WTC11 (cell line): Measurements from ENCODE around the gene MAN2B1. TPM values are rescaled to one million over a fixed set of nuclear protein-coding genes. Genes with fewer than 3 reads are reported as not detected.

ENCODE experiments used
- ATAC-seq: fragments of 200-7000 bp; cut with Tn5 transposase; 2 replicates; pipeline ENCODE4 v1.10.0; 2021; ENCODE audit warnings: mild to moderate bottlenecking, moderate library complexity
- CTCF ChIA-PET: fragments of 300-600 bp; sonication (Branson Sonifier 250); formaldehyde crosslinking; loops from one replicate; lab custom pipeline; 2021; ENCODE audit warnings: antibody characterized with exemption; lab: Charles Lee
- POLR2A ChIA-PET: fragments of 350-600 bp; sonication (Branson Sonifier 250); formaldehyde crosslinking; loops from one replicate; lab custom pipeline; 2021; ENCODE audit warnings: antibody characterized with exemption; lab: Charles Lee
- DNase-seq: peaks from one replicate; pipeline ENCODE4 v3.0.0; 2021; ENCODE audit warnings: low spot score
- H3K27ac Mint-ChIP-seq: 2 replicates; pipeline ENCODE4 v1.8.0; 2021; ENCODE audit warnings: mixed read lengths
- H3K27me3 Mint-ChIP-seq: 2 replicates; pipeline ENCODE4 v1.8.0; 2021; ENCODE audit warnings: low read depth, mild to moderate bottlenecking, moderate library complexity, mixed read lengths
- H3K36me3 Mint-ChIP-seq: 2 replicates; pipeline ENCODE4 v1.8.0; 2021; ENCODE audit warnings: mixed read lengths
- H3K4me1 Mint-ChIP-seq: 2 replicates; pipeline ENCODE4 v1.8.0; 2022; ENCODE audit warnings: mixed read lengths
- H3K4me3 Mint-ChIP-seq: 2 replicates; pipeline ENCODE4 v1.8.0; 2021; ENCODE audit warnings: mild to moderate bottlenecking, moderate library complexity, mixed read lengths
- H3K9me3 Mint-ChIP-seq: 2 replicates; pipeline ENCODE4 v1.8.0; 2021; ENCODE audit warnings: mixed read lengths
- ATF1 ChIP-seq: sonication (generic); formaldehyde crosslinking; IDR thresholded peaks from 2 replicates; pipeline ENCODE4 v1.8.1; 2023; ENCODE audit warnings: mild to moderate bottlenecking, moderate library complexity, missing genetic modification reagents
- ATF6 ChIP-seq: sonication (generic); formaldehyde crosslinking; IDR thresholded peaks from 2 replicates; pipeline ENCODE4 v1.8.1; 2023; ENCODE audit warnings: mild to moderate bottlenecking, missing genetic modification reagents
- CBFB ChIP-seq: sonication (generic); formaldehyde crosslinking; IDR thresholded peaks from 2 replicates; pipeline ENCODE4 v1.8.1; 2022; ENCODE audit warnings: mild to moderate bottlenecking, low read depth, missing genetic modification reagents
- CREB1 ChIP-seq: sonication (generic); formaldehyde crosslinking; IDR thresholded peaks from 2 replicates; pipeline ENCODE4 v1.8.0; 2023; ENCODE audit warnings: mild to moderate bottlenecking, missing genetic modification reagents
- E2F4 ChIP-seq: sonication (generic); formaldehyde crosslinking; IDR thresholded peaks from 2 replicates; pipeline ENCODE4 v1.8.1; 2022; ENCODE audit warnings: low read depth, mild to moderate bottlenecking, moderate library complexity, missing genetic modification reagents, borderline replicate concordance
- ELF4 ChIP-seq: sonication (generic); formaldehyde crosslinking; IDR thresholded peaks from 2 replicates; pipeline ENCODE4 v1.8.1; 2022; ENCODE audit warnings: low read depth, mild to moderate bottlenecking, moderate library complexity, missing genetic modification reagents
- FOXJ3 ChIP-seq: sonication (generic); formaldehyde crosslinking; IDR thresholded peaks from 2 replicates; pipeline ENCODE4 v1.9.0; 2021; ENCODE audit warnings: missing genetic modification reagents, mild to moderate bottlenecking, borderline replicate concordance
- FOXK1 ChIP-seq: sonication (generic); formaldehyde crosslinking; IDR thresholded peaks from 2 replicates; pipeline ENCODE4 v1.8.0; 2022; ENCODE audit warnings: mild to moderate bottlenecking, moderate library complexity, missing genetic modification reagents
- JUN ChIP-seq: sonication (generic); formaldehyde crosslinking; IDR thresholded peaks from 2 replicates; pipeline ENCODE4 v1.8.0; 2023; ENCODE audit warnings: mild to moderate bottlenecking, missing genetic modification reagents
- MXD4 ChIP-seq: fragments of 250-450 bp; sonication (Bioruptor Pico); IDR thresholded peaks from 2 replicates; pipeline ENCODE4 v1.8.0; 2021; ENCODE audit warnings: mild to moderate bottlenecking, moderate library complexity, borderline replicate concordance
- NFATC4 ChIP-seq: fragments of 250-450 bp; sonication (Bioruptor Pico); IDR thresholded peaks from 2 replicates; pipeline ENCODE4 v1.9.0; 2021; ENCODE audit warnings: mild to moderate bottlenecking
- NFE2L1 ChIP-seq: sonication (generic); formaldehyde crosslinking; IDR thresholded peaks from 2 replicates; pipeline ENCODE4 v1.8.1; 2023; ENCODE audit warnings: missing genetic modification reagents
- NR1H2 ChIP-seq: sonication (generic); formaldehyde crosslinking; IDR thresholded peaks from 2 replicates; pipeline ENCODE4 v1.9.0; 2021; ENCODE audit warnings: mild to moderate bottlenecking, moderate library complexity, missing genetic modification reagents
- NR3C1 ChIP-seq: sonication (generic); formaldehyde crosslinking; conservative IDR thresholded peaks from 2 replicates; pipeline ENCODE4 v1.8.1; 2023; ENCODE audit warnings: low read depth, mild to moderate bottlenecking, missing genetic modification reagents
- OVOL2 ChIP-seq: fragments of 250-450 bp; sonication (Bioruptor Pico); IDR thresholded peaks from 2 replicates; pipeline ENCODE4 v1.9.0; 2021; ENCODE audit warnings: mild to moderate bottlenecking, borderline replicate concordance
- PRDM15 ChIP-seq: sonication (generic); formaldehyde crosslinking; IDR thresholded peaks from 2 replicates; pipeline ENCODE4 v1.8.0; 2022; ENCODE audit warnings: missing genetic modification reagents
- RORB ChIP-seq: fragments of 250-450 bp; sonication (Bioruptor Pico); IDR thresholded peaks from 2 replicates; pipeline ENCODE4 v1.9.0; 2021; ENCODE audit warnings: mild to moderate bottlenecking
- SMAD4 ChIP-seq: sonication (generic); formaldehyde crosslinking; IDR thresholded peaks from 2 replicates; pipeline ENCODE4 v1.8.0; 2022; ENCODE audit warnings: mild to moderate bottlenecking, missing genetic modification reagents
- ZBTB43 ChIP-seq: sonication (generic); formaldehyde crosslinking; IDR thresholded peaks from 2 replicates; pipeline ENCODE4 v1.8.1; 2023; ENCODE audit warnings: mild to moderate bottlenecking, missing genetic modification reagents
- ZMAT4 ChIP-seq: fragments of 250-450 bp; sonication (Bioruptor Pico); IDR thresholded peaks from 2 replicates; pipeline ENCODE4 v1.9.0; 2021; ENCODE audit warnings: mild to moderate bottlenecking
- ZNF317 ChIP-seq: sonication (generic); formaldehyde crosslinking; IDR thresholded peaks from 2 replicates; pipeline ENCODE4 v1.8.1; 2023; ENCODE audit warnings: low read depth, mild to moderate bottlenecking, moderate library complexity, missing genetic modification reagents, borderline replicate concordance
- ZNF416 ChIP-seq: fragments of 250-450 bp; sonication (Bioruptor Pico); IDR thresholded peaks from 2 replicates; pipeline ENCODE4 v1.9.0; 2021; ENCODE audit warnings: mild to moderate bottlenecking, inconsistent platforms
- total RNA-seq: library from RNA; stranded (reverse); gene quantifications from 3 replicates; pipeline ENCODE4 v1.2.3, GENCODE V29; 2021
- TF ChIP-seq, protein P1 (sequence below): fragments of 250-450 bp; sonication (Bioruptor Pico); IDR thresholded peaks from 2 replicates; pipeline ENCODE4 v1.9.0; 2021; ENCODE audit warnings: moderate library complexity, mild to moderate bottlenecking, inconsistent platforms, borderline replicate concordance
- TF ChIP-seq, protein P2 (sequence below): fragments of 250-450 bp; sonication (Bioruptor Pico); IDR thresholded peaks from 2 replicates; pipeline ENCODE4 v1.8.0; 2021; ENCODE audit warnings: mild to moderate bottlenecking

The MAN2B1 gene
- total RNA-seq, 1 experiment from 2014 or later = 73.4 TPM

DNA sequence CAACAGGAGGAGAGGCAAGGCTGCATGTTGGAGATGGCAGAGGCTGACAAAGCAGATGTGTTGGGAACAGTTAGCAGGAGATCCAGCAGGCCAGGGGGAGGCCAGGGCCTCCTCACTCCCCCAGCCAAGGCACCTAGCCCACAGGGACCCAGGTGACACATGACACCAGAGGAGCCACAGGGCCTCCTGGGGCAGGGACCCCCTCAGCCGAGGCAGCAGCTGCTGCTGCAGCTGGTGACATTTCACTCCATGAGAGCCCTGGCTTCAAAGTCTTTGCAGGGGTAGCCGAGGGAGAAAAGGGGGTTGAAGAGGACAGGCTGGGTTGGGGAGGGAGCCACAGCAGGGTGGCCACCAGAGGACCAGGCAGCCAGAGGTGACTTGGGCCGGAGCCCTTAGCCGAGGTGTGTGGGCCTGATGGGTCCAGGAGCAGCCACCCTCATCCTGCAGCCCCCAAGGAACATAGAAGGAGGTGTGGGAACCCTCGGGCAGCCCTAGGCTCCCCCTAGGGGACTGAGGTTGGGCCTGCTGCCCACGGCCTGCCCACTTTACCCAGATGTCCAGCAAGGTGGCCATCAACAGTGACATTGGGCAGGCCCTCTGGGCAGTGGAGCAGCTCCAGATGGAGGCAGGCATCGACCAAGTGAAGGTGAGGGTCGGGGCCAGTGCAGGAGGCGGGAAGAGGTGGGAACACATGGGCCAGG, 21.1 kb upstream of the MAN2B1 start, which contains the start of gene GNG14 (continued):
- no peak for TF ChIP-seq FOXJ3 (CRISPR knock-in tag)
- no peak for TF ChIP-seq NFE2L1 (CRISPR knock-in tag)
- no peak for TF ChIP-seq NR1H2 (CRISPR knock-in tag)
- no peak for TF ChIP-seq ELF4
- no peak for TF ChIP-seq ZNF317 (CRISPR knock-in tag)

DNA sequence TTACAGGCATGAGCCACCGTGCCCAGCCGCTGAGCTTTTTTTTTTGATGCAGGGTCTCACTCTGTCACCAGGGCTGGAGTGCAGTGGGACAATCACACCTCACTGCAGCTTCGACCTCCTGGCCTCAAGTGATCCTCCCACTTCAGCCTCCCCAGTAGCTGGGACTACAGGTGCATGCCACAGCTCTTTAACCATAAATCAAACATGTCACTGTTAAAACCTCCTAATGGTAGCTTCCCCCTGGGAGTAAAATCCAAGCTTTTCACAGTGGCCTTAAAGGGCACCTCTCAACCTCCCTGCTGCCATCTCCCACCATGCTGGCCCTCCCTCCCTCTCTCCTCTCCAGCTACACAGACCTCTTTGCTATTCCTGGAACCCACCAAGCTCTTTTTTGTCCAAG, 19.3 kb upstream of the MAN2B1 start:
- Mint-ChIP-seq H3K27me3 (no peaks in the 10 kb centered on the region), H3K4me1 (peaks cover 4% of the 10 kb centered on the region; the same call in 1 of the 2 replicates), H3K36me3 (peaks cover 4% of the 10 kb centered on the region), H3K4me3 (no peak overlapping the region), H3K27ac (no peak overlapping the region), H3K9me3 (no peaks in the 10 kb centered on the region)
- TF ChIP-seq PRDM15 (CRISPR knock-in tag) = no peak
- no peak for TF ChIP-seq JUN (CRISPR knock-in tag)
- TF ChIP-seq CBFB (CRISPR knock-in tag) = no peak
- TF ChIP-seq SMAD4 (CRISPR knock-in tag) = no peak
- no peak for TF ChIP-seq MXD4 (CRISPR knock-in tag)
- TF ChIP-seq RORB (CRISPR knock-in tag) = no peak
- TF ChIP-seq NFATC4 (CRISPR knock-in tag) = no peak
- TF ChIP-seq FOXK1 (CRISPR knock-in tag) = no peak
- TF ChIP-seq ATF1 (CRISPR knock-in tag) = no peak
- no peak for TF ChIP-seq ZBTB43
- TF ChIP-seq OVOL2 (CRISPR knock-in tag) = no peak
- no peak for TF ChIP-seq CREB1
- TF ChIP-seq ATF6 = no peak
- TF ChIP-seq ZMAT4 (CRISPR knock-in tag) = no peak
- TF ChIP-seq ZNF416 = no peak
- TF ChIP-seq, protein P1, sequence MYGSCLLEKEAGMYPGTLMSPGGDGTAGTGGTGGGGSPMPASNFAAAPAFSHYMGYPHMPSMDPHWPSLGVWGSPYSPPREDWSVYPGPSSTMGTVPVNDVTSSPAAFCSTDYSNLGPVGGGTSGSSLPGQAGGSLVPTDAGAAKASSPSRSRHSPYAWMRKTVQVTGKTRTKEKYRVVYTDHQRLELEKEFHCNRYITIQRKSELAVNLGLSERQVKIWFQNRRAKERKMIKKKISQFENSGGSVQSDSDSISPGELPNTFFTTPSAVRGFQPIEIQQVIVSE (CRISPR knock-in tag) = no peak
- TF ChIP-seq NR3C1 (CRISPR knock-in tag) = no peak
- TF ChIP-seq, protein P2, sequence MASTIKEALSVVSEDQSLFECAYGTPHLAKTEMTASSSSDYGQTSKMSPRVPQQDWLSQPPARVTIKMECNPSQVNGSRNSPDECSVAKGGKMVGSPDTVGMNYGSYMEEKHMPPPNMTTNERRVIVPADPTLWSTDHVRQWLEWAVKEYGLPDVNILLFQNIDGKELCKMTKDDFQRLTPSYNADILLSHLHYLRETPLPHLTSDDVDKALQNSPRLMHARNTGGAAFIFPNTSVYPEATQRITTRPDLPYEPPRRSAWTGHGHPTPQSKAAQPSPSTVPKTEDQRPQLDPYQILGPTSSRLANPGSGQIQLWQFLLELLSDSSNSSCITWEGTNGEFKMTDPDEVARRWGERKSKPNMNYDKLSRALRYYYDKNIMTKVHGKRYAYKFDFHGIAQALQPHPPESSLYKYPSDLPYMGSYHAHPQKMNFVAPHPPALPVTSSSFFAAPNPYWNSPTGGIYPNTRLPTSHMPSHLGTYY (CRISPR knock-in tag) = no peak
- TF ChIP-seq ELF4 = no peak
- no peak for TF ChIP-seq E2F4 (CRISPR knock-in tag)
- ATAC-seq (no peak), DNase-seq (no peak)
- POLR2A ChIA-PET = no interaction called here
- CTCF ChIA-PET = interaction anchor here (0.7 to 1.9 kb wide), 3 partner anchors 13 to 280 kb away, joined by 3 to 6 read pairs (median 3); no protein-coding TSS in a partner anchor
